Lower leg skin (tissue), 4 donors: Measurements from ENCODE around the gene RIN1. TPM values are rescaled to one million over a fixed set of nuclear protein-coding genes. Genes with fewer than 3 reads are reported as not detected.

Experiments used
- DNase-seq, 2 donors: peaks; one replicate each; pipeline ENCODE4 v3.0.0-alpha.2; 2019; ENCODE audit warnings: low spot score in 2 of 2
- H3K4me3 ChIP-seq: fragments of 200-600 bp; sonication (generic); 2 replicates; pipeline ENCODE4 v1.5.1; 2017; ENCODE audit warnings: mild to moderate bottlenecking, low read depth; ENCODE audit not compliant: poor library complexity, severe bottlenecking
- POLR2A ChIP-seq, 2 donors: fragments of 450-650 bp; IDR thresholded peaks; one replicate each; pipeline ENCODE4 v1.6.1; 2016 to 2017; ENCODE audit warnings: antibody characterized with exemption in 2 of 2, mild to moderate bottlenecking in 1 of 2, moderate library complexity in 1 of 2
- WGBS, 2 donors: methylation state at CpG; one replicate each; pipeline ENCODE4 v1.1.5; 2018; 5-methylcytosine and 5-hydroxymethylcytosine counted together
- intact Hi-C: fragments of 100-400 bp; cut with DNase I; formaldehyde crosslinking; loops from one replicate; pipeline ENCODE4 v1.15.0; 2023; ENCODE audit warnings: low total_unique reads
- total RNA-seq, 4 donors: library from RNA; depleted of rRNA; stranded (reverse); fragments of >200 nt; gene quantifications; one replicate each; pipeline ENCODE4 v1.1.0, GENCODE V29; 2016
- TF ChIP-seq, protein P1 (sequence below), 3 donors: fragments of 450-650 bp; IDR thresholded peaks; one replicate each; pipeline ENCODE4 v1.5.1; 2016; ENCODE audit warnings: antibody characterized with exemption in 3 of 3, mild to moderate bottlenecking in 3 of 3, moderate library complexity in 2 of 3

RIN1 gene
- total RNA-seq, 4 donors from 2014 or later, result 48.3 to 56.9 (median 53.8) TPM

DNA sequence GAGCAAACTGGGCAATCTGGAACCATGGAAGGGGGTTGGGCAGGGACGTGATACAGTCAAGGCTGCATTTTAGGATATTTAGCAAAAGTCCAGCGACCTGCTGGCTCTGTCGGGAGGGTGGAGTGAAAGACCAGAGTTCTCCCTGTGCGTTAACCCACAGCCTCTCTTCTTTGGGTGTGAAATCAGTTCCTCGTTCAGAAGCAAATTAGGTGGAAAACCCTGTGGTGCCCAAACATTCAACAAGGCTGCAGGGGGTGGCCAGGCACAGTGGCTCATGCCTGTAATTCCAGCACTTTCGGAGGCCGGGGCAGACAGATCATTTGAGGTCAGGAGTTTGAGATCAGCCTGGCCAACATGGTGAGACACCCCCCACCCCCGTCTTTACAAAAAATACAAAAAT lies 38.6 kb downstream of the RIN1 start:
- no peak overlapping the region for H3K4me3 ChIP-seq
- 66 to 74% methylated on average over 8 of the region's 8 CpGs for WGBS, 2 donors
- TF ChIP-seq POLR2A (IDR thresholded peaks at IDR 0.05), result no peak
- TF ChIP-seq, protein P1, sequence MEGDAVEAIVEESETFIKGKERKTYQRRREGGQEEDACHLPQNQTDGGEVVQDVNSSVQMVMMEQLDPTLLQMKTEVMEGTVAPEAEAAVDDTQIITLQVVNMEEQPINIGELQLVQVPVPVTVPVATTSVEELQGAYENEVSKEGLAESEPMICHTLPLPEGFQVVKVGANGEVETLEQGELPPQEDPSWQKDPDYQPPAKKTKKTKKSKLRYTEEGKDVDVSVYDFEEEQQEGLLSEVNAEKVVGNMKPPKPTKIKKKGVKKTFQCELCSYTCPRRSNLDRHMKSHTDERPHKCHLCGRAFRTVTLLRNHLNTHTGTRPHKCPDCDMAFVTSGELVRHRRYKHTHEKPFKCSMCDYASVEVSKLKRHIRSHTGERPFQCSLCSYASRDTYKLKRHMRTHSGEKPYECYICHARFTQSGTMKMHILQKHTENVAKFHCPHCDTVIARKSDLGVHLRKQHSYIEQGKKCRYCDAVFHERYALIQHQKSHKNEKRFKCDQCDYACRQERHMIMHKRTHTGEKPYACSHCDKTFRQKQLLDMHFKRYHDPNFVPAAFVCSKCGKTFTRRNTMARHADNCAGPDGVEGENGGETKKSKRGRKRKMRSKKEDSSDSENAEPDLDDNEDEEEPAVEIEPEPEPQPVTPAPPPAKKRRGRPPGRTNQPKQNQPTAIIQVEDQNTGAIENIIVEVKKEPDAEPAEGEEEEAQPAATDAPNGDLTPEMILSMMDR (IDR thresholded peaks at IDR 0.05), result no peak
- DNase-seq, result no peak
- intact Hi-C loops, result no loop called here

GRCh38 chr11:66294626-66295620 lies 41.3 kb downstream of the RIN1 start:
- TF ChIP-seq POLR2A (IDR thresholded peaks at IDR 0.05), result no peak
- TF ChIP-seq, protein P1 (IDR thresholded peaks at IDR 0.05), result no peak
- 80 to 86% methylated on average over 80 to 111 of the region's 123 CpGs for WGBS, 2 donors
- no peak overlapping the region for H3K4me3 ChIP-seq
- no peak for DNase-seq
- intact Hi-C loops, result no loop called here

GRCh38 chr11:66293777-66294625 lies 42.2 kb downstream of the RIN1 start:
- intact Hi-C loops, result no loop called here
- DNase-seq, result no peak
- 86 to 91% methylated on average over 18 to 28 of the region's 30 CpGs for WGBS, 2 donors
- TF ChIP-seq, protein P1 (IDR thresholded peaks at IDR 0.05), result no peak
- TF ChIP-seq POLR2A (IDR thresholded peaks at IDR 0.05), result no peak
- no peak overlapping the region for H3K4me3 ChIP-seq

GRCh38 chr11:66293352-66293751 lies 42.9 kb downstream of the RIN1 start:
- DNase-seq, result no peak
- WGBS, 2 donors, result 74 to 77% methylated on average over 4 of the region's 4 CpGs
- no peak for TF ChIP-seq POLR2A (IDR thresholded peaks at IDR 0.05)
- TF ChIP-seq, protein P1 (IDR thresholded peaks at IDR 0.05), result no peak
- intact Hi-C loops, result no loop called here
- no peak overlapping the region for H3K4me3 ChIP-seq

- 37 to 44% methylated on average over 16 to 17 of the region's 17 CpGs for WGBS, 2 donors
- no peak for DNase-seq
- intact Hi-C loops, result no loop called here
- H3K4me3 ChIP-seq, result no peak overlapping the region
- TF ChIP-seq, protein P1 (IDR thresholded peaks at IDR 0.05), result peak in 1 of 3 donors; percentile 12
- TF ChIP-seq POLR2A (IDR thresholded peaks at IDR 0.05), result no peak
Measured at GRCh38 chr11:66292543-66293332, 43.5 kb downstream of the RIN1 start.
